Measurements from ENCODE around the gene ACTL6B. TPM values are rescaled to one million over a fixed set of nuclear protein-coding genes. Genes with fewer than 3 reads are reported as not detected.

The ACTL6B gene
- total and polyA plus RNA-seq, 2 of the 13 experiments (the other 11 are each of a cell fraction or from before 2014, with no cell fraction given): not detected

DNA sequence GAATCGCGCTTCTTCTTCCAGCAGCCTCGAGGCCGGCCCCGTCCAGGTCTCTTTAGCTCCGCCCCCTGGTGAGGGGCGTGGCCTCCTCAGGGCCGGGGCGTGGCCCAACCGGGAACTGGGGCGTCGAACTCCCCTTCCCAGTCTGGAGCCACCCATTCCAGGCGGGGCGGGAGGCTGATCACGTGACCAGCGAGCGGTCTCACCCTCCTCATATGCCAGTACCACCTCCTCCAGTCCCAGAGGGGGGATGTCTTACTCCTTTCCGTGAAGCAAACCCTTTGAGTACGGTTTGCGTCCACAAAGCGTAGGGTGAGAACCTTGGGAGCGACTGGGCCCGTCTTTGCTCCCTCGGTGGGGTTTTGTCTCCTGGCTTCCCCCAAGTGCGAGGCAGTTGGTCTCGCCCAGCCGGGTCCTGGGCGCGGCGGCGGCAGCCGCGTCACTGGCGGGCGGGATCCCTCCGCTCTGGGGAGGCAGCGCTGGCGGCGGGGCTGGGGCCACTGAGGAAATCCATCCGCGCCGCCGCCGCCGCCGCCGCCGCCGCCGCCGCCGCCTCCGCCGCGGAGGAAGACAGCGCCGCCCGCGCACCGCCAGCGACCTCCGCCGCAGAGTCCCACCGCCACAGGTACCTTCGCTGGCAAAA lies 17.2 kb upstream of the ACTL6B start, which contains the start of gene GNB2 (continued):
- TF ChIP-seq HNRNPLL (IDR thresholded peaks at IDR 0.05; ENCODE audit: low read depth, low read length, poor library complexity, severe bottlenecking): peak; percentile 80
- no peak for TF ChIP-seq SMAD1 (CRISPR knock-in tag; IDR thresholded peaks at IDR 0.05; ENCODE audit: borderline replicate concordance, low read depth)
- peak; percentile 71; the same call in 1 of the 2 replicates for TF ChIP-seq RXRB (CRISPR knock-in tag; IDR thresholded peaks at IDR 0.05; ENCODE audit: borderline replicate concordance)
- TF ChIP-seq KDM4B (CRISPR knock-in tag; IDR thresholded peaks at IDR 0.05): no peak
- TF ChIP-seq MIER3 (CRISPR knock-in tag; IDR thresholded peaks at IDR 0.05; ENCODE audit: borderline replicate concordance): peak; percentile 57
- TF ChIP-seq, protein P1, sequence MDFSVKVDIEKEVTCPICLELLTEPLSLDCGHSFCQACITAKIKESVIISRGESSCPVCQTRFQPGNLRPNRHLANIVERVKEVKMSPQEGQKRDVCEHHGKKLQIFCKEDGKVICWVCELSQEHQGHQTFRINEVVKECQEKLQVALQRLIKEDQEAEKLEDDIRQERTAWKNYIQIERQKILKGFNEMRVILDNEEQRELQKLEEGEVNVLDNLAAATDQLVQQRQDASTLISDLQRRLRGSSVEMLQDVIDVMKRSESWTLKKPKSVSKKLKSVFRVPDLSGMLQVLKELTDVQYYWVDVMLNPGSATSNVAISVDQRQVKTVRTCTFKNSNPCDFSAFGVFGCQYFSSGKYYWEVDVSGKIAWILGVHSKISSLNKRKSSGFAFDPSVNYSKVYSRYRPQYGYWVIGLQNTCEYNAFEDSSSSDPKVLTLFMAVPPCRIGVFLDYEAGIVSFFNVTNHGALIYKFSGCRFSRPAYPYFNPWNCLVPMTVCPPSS (IDR thresholded peaks at IDR 0.05): no peak
- TF ChIP-seq ISX (CRISPR knock-in tag; conservative IDR thresholded peaks at IDR 0.05): no peak
- no peak; the same call in 1 of the 2 replicates for TF ChIP-seq SALL2 (CRISPR knock-in tag; IDR thresholded peaks at IDR 0.05)
- TF ChIP-seq, protein P2, sequence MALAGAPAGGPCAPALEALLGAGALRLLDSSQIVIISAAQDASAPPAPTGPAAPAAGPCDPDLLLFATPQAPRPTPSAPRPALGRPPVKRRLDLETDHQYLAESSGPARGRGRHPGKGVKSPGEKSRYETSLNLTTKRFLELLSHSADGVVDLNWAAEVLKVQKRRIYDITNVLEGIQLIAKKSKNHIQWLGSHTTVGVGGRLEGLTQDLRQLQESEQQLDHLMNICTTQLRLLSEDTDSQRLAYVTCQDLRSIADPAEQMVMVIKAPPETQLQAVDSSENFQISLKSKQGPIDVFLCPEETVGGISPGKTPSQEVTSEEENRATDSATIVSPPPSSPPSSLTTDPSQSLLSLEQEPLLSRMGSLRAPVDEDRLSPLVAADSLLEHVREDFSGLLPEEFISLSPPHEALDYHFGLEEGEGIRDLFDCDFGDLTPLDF (CRISPR knock-in tag; IDR thresholded peaks at IDR 0.05): peak; percentile 84
- TF ChIP-seq ZNF652 (CRISPR knock-in tag; IDR thresholded peaks at IDR 0.05; ENCODE audit: borderline replicate concordance, low read depth): peak; percentile 34; the same call in 1 of the 2 replicates
- TF ChIP-seq, protein P3, sequence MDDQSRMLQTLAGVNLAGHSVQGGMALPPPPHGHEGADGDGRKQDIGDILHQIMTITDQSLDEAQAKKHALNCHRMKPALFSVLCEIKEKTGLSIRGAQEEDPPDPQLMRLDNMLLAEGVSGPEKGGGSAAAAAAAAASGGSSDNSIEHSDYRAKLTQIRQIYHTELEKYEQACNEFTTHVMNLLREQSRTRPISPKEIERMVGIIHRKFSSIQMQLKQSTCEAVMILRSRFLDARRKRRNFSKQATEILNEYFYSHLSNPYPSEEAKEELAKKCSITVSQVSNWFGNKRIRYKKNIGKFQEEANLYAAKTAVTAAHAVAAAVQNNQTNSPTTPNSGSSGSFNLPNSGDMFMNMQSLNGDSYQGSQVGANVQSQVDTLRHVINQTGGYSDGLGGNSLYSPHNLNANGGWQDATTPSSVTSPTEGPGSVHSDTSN (CRISPR knock-in tag; IDR thresholded peaks at IDR 0.05; ENCODE audit: borderline replicate concordance): no peak
- no peak for TF ChIP-seq EZH2 (conservative IDR thresholded peaks at IDR 0.05; ENCODE audit: low read depth, low read length)
- TF ChIP-seq RXRA (CRISPR knock-in tag; IDR thresholded peaks at IDR 0.05): peak; percentile 49; the same call in 1 of the 2 replicates
- TF ChIP-seq, protein P4, sequence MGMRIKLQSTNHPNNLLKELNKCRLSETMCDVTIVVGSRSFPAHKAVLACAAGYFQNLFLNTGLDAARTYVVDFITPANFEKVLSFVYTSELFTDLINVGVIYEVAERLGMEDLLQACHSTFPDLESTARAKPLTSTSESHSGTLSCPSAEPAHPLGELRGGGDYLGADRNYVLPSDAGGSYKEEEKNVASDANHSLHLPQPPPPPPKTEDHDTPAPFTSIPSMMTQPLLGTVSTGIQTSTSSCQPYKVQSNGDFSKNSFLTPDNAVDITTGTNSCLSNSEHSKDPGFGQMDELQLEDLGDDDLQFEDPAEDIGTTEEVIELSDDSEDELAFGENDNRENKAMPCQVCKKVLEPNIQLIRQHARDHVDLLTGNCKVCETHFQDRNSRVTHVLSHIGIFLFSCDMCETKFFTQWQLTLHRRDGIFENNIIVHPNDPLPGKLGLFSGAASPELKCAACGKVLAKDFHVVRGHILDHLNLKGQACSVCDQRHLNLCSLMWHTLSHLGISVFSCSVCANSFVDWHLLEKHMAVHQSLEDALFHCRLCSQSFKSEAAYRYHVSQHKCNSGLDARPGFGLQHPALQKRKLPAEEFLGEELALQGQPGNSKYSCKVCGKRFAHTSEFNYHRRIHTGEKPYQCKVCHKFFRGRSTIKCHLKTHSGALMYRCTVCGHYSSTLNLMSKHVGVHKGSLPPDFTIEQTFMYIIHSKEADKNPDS (CRISPR knock-in tag; IDR thresholded peaks at IDR 0.05): no peak
- no peak for TF ChIP-seq ZNF570 (CRISPR knock-in tag; IDR thresholded peaks at IDR 0.05; ENCODE audit: borderline replicate concordance)
- no peak for TF ChIP-seq NONO (IDR thresholded peaks at IDR 0.05)
- peak; percentile 89 for TF ChIP-seq NONO (CRISPR knock-in tag; conservative IDR thresholded peaks at IDR 0.05)
- TF ChIP-seq, protein P5, sequence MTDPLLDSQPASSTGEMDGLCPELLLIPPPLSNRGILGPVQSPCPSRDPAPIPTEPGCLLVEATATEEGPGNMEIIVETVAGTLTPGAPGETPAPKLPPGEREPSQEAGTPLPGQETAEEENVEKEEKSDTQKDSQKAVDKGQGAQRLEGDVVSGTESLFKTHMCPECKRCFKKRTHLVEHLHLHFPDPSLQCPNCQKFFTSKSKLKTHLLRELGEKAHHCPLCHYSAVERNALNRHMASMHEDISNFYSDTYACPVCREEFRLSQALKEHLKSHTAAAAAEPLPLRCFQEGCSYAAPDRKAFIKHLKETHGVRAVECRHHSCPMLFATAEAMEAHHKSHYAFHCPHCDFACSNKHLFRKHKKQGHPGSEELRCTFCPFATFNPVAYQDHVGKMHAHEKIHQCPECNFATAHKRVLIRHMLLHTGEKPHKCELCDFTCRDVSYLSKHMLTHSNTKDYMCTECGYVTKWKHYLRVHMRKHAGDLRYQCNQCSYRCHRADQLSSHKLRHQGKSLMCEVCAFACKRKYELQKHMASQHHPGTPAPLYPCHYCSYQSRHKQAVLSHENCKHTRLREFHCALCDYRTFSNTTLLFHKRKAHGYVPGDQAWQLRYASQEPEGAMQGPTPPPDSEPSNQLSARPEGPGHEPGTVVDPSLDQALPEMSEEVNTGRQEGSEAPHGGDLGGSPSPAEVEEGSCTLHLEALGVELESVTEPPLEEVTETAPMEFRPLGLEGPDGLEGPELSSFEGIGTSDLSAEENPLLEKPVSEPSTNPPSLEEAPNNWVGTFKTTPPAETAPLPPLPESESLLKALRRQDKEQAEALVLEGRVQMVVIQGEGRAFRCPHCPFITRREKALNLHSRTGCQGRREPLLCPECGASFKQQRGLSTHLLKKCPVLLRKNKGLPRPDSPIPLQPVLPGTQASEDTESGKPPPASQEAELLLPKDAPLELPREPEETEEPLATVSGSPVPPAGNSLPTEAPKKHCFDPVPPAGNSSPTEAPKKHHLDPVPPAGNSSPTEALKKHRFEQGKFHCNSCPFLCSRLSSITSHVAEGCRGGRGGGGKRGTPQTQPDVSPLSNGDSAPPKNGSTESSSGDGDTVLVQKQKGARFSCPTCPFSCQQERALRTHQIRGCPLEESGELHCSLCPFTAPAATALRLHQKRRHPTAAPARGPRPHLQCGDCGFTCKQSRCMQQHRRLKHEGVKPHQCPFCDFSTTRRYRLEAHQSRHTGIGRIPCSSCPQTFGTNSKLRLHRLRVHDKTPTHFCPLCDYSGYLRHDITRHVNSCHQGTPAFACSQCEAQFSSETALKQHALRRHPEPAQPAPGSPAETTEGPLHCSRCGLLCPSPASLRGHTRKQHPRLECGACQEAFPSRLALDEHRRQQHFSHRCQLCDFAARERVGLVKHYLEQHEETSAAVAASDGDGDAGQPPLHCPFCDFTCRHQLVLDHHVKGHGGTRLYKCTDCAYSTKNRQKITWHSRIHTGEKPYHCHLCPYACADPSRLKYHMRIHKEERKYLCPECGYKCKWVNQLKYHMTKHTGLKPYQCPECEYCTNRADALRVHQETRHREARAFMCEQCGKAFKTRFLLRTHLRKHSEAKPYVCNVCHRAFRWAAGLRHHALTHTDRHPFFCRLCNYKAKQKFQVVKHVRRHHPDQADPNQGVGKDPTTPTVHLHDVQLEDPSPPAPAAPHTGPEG (CRISPR knock-in tag; IDR thresholded peaks at IDR 0.05): no peak
